Neural cell (in vitro differentiated cells): ENCODE data around the gene RNF227. TPM values are rescaled to one million over a fixed set of nuclear protein-coding genes. Genes with fewer than 3 reads are reported as not detected.

Source experiments
- H2AFZ ChIP-seq: fragments of 200-600, 300-800 bp; sonication (generic), shearing (Covaris generic); 2 replicates; pipeline ENCODE4 v1.6.0; 2014; ENCODE audit warnings: low read depth, mild to moderate bottlenecking, antibody characterized with exemption, low read length, moderate library complexity
- H3F3A ChIP-seq: fragments of 200-600 bp; shearing (Covaris generic); 2 replicates; pipeline ENCODE4 v1.6.1; 2016; ENCODE audit warnings: mild to moderate bottlenecking, moderate library complexity, mixed read lengths, antibody characterized with exemption, low read length; ENCODE audit not compliant: insufficient read depth, poor library complexity, severe bottlenecking
- H3K27ac ChIP-seq: fragments of 200-600, 300-800 bp; sonication (generic), shearing (Covaris generic); 2 replicates; pipeline ENCODE4 v1.5.1; 2014; ENCODE audit warnings: mild to moderate bottlenecking, low read length, moderate library complexity
- H3K27me3 ChIP-seq: fragments of 300-800, 200-600 bp; sonication (generic), shearing (Covaris generic); 2 replicates; pipeline ENCODE4 v1.6.0; 2014; ENCODE audit warnings: mild to moderate bottlenecking, low read depth, low read length, moderate library complexity; ENCODE audit not compliant: insufficient read depth
- H3K36me3 ChIP-seq: fragments of 300-800, 200-600 bp; sonication (generic), shearing (Covaris generic); 2 replicates; pipeline ENCODE4 v1.5.1; 2014; ENCODE audit warnings: mild to moderate bottlenecking, antibody characterized with exemption, low read length, moderate library complexity; ENCODE audit not compliant: insufficient read depth
- H3K4me2 ChIP-seq: fragments of 300-800, 200-600 bp; sonication (generic), shearing (Covaris generic); 2 replicates; pipeline ENCODE4 v1.6.0; 2014; ENCODE audit warnings: mild to moderate bottlenecking, low read length
- H3K4me3 ChIP-seq: fragments of 300-800, 200-600 bp; sonication (generic), shearing (Covaris generic); 2 replicates; pipeline ENCODE4 v1.5.1; 2014; ENCODE audit warnings: mild to moderate bottlenecking, low read length, moderate library complexity
- H3K79me2 ChIP-seq: fragments of 200-600 bp; shearing (Covaris generic); replicated peaks from 2 replicates; pipeline ENCODE4 v1.6.0; 2014; ENCODE audit warnings: mild to moderate bottlenecking, low read length, moderate library complexity; ENCODE audit not compliant: insufficient read depth
- H3K9ac ChIP-seq: fragments of 300-800, 200-600 bp; sonication (generic), shearing (Covaris generic); 2 replicates; pipeline ENCODE4 v1.6.1; 2016; ENCODE audit warnings: mild to moderate bottlenecking, low read length, mixed read lengths
- H3K9me2 ChIP-seq: fragments of 200-600 bp; shearing (Covaris generic); 2 replicates; pipeline ENCODE4 v1.6.1; 2016; ENCODE audit warnings: mild to moderate bottlenecking, low read length, mixed read lengths; ENCODE audit not compliant: insufficient read depth
- H3K9me3 ChIP-seq: fragments of 200-600, 300-800 bp; sonication (generic), shearing (Covaris generic); 2 replicates; pipeline ENCODE4 v1.6.1; 2016; ENCODE audit warnings: mild to moderate bottlenecking, mixed run types, low read length, moderate library complexity, mixed read lengths
- H4K20me1 ChIP-seq: fragments of 200-600 bp; shearing (Covaris generic); 2 replicates; pipeline ENCODE4 v1.6.1; 2016; ENCODE audit warnings: mild to moderate bottlenecking, mixed run types; ENCODE audit not compliant: insufficient read depth
- EP300 ChIP-seq: fragments of 450-650 bp; conservative IDR thresholded peaks from 2 replicates; pipeline ENCODE4 v1.6.1; 2014; ENCODE audit warnings: antibody characterized with exemption, mild to moderate bottlenecking, moderate library complexity; ENCODE audit not compliant: poor library complexity, severe bottlenecking
- EZH2 ChIP-seq: fragments of 200-600, 300-800 bp; shearing (Covaris generic), sonication (generic); IDR thresholded peaks from 2 replicates; pipeline ENCODE4 v1.6.1; 2014; ENCODE audit warnings: antibody characterized with exemption, low read length, borderline replicate concordance, mild to moderate bottlenecking; ENCODE audit not compliant: insufficient read depth, poor library complexity, severe bottlenecking
- MXI1 ChIP-seq: fragments of 450-650 bp; conservative IDR thresholded peaks from 2 replicates; pipeline ENCODE4 v1.6.1; 2014; ENCODE audit warnings: antibody characterized with exemption, mild to moderate bottlenecking; ENCODE audit not compliant: poor library complexity, severe bottlenecking
- POLR2AphosphoS5 ChIP-seq: IDR thresholded peaks from 2 replicates; pipeline ENCODE4 v1.6.1; 2012
- RAD21 ChIP-seq: fragments of 450-650 bp; conservative IDR thresholded peaks from 2 replicates; pipeline ENCODE4 v1.6.1; 2014; ENCODE audit warnings: antibody characterized with exemption, mild to moderate bottlenecking, moderate library complexity
- SMC3 ChIP-seq: fragments of 450-650 bp; conservative IDR thresholded peaks from 2 replicates; pipeline ENCODE4 v1.6.1; 2014; ENCODE audit warnings: antibody characterized with exemption, mild to moderate bottlenecking, moderate library complexity; ENCODE audit not compliant: poor library complexity
- TAF1 ChIP-seq: IDR thresholded peaks from 2 replicates; pipeline ENCODE4 v1.6.1; 2012; ENCODE audit warnings: low read depth
- polyA plus RNA-seq: library from polyadenylated mRNA; depleted of rRNA; stranded (reverse); fragments of >200 nt; gene quantifications from 2 replicates; pipeline ENCODE4 v1.2.3, GENCODE V29; 2014
- TF ChIP-seq, protein P1 (sequence below): IDR thresholded peaks from 2 replicates; pipeline ENCODE4 v1.6.1; 2012; ENCODE audit warnings: borderline replicate concordance
- TF ChIP-seq, protein P2 (sequence below): fragments of 450-650 bp; IDR thresholded peaks from 2 replicates; pipeline ENCODE4 v1.5.1; 2014; ENCODE audit warnings: antibody characterized with exemption, mild to moderate bottlenecking, moderate library complexity; ENCODE audit not compliant: poor library complexity, severe bottlenecking

RNF227 gene
- polyA plus RNA-seq, 1 donor from 2014 or later = 69.9 TPM

- Histone ChIP-seq H3K9ac (peak overlapping the region; percentile 100), H2AFZ (no peak overlapping the region), H3K4me2 (no peak overlapping the region), H3K27ac (peak overlapping the region; percentile 97), H3K9me2 (no peaks in the 10 kb centered on the region), H3K27me3 (no peaks in the 10 kb centered on the region), H3K4me3 (peak overlapping the region; percentile 58), H3K9me3 (no peaks in the 10 kb centered on the region), H3K36me3 (no peaks in the 10 kb centered on the region), H3F3A (peaks cover 5% of the 10 kb centered on the region), H4K20me1 (no peaks in the 10 kb centered on the region), H3K79me2 (peaks cover 30% of the 10 kb centered on the region)
- no peak for TF ChIP-seq TAF1
- TF ChIP-seq MXI1 = no peak
- TF ChIP-seq POLR2AphosphoS5 = no peak
- TF ChIP-seq EZH2 = no peak
- no peak for TF ChIP-seq EP300
- TF ChIP-seq, protein P1, sequence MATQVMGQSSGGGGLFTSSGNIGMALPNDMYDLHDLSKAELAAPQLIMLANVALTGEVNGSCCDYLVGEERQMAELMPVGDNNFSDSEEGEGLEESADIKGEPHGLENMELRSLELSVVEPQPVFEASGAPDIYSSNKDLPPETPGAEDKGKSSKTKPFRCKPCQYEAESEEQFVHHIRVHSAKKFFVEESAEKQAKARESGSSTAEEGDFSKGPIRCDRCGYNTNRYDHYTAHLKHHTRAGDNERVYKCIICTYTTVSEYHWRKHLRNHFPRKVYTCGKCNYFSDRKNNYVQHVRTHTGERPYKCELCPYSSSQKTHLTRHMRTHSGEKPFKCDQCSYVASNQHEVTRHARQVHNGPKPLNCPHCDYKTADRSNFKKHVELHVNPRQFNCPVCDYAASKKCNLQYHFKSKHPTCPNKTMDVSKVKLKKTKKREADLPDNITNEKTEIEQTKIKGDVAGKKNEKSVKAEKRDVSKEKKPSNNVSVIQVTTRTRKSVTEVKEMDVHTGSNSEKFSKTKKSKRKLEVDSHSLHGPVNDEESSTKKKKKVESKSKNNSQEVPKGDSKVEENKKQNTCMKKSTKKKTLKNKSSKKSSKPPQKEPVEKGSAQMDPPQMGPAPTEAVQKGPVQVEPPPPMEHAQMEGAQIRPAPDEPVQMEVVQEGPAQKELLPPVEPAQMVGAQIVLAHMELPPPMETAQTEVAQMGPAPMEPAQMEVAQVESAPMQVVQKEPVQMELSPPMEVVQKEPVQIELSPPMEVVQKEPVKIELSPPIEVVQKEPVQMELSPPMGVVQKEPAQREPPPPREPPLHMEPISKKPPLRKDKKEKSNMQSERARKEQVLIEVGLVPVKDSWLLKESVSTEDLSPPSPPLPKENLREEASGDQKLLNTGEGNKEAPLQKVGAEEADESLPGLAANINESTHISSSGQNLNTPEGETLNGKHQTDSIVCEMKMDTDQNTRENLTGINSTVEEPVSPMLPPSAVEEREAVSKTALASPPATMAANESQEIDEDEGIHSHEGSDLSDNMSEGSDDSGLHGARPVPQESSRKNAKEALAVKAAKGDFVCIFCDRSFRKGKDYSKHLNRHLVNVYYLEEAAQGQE = no peak
- no peak for TF ChIP-seq RAD21
- TF ChIP-seq SMC3 = no peak
- TF ChIP-seq, protein P2, sequence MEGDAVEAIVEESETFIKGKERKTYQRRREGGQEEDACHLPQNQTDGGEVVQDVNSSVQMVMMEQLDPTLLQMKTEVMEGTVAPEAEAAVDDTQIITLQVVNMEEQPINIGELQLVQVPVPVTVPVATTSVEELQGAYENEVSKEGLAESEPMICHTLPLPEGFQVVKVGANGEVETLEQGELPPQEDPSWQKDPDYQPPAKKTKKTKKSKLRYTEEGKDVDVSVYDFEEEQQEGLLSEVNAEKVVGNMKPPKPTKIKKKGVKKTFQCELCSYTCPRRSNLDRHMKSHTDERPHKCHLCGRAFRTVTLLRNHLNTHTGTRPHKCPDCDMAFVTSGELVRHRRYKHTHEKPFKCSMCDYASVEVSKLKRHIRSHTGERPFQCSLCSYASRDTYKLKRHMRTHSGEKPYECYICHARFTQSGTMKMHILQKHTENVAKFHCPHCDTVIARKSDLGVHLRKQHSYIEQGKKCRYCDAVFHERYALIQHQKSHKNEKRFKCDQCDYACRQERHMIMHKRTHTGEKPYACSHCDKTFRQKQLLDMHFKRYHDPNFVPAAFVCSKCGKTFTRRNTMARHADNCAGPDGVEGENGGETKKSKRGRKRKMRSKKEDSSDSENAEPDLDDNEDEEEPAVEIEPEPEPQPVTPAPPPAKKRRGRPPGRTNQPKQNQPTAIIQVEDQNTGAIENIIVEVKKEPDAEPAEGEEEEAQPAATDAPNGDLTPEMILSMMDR = no peak
These were observed 34.6 kb downstream of the RNF227 start for GRCh38 chr17:7881276-7882054.

DNA sequence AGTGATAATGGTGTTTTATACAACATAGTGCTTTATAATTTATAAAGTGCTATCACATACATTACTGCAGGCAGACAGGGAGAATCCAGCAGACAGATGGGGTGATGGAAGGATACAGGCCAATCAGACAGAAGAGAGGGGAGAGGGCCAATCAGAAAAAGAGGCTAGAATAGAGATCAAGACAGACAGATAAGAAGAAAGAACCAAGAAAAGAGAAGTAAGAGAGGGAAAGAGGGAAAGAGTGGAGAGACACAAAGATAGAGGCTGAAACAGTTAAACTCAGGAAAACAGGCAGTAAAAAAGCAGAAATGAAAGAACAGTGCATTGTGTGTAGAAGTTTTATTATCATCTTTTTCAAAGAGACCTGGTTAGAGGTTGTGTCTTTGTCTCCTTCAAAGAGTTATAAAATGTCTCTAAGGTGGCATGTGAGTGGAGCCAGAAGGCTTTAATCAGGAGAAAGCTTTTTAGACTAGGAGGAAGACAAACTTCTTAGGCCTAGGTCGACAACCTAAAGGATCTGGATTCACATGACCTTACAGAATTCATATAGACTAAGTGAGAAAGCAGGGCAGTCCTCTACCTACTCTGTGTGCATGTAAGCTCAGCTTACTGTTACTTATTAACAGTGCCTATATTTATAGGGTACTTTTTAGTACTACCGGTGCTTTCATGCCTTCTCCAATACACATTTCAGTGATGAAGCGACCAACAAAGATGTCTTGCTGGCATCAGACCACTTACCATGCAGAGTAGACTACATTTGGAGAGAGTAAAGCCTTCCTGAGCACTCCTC, 35.8 kb downstream of the RNF227 start:
- Histone ChIP-seq H3K9me3 (no peaks in the 10 kb centered on the region), H3K9ac (peak overlapping the region; percentile 100), H4K20me1 (no peaks in the 10 kb centered on the region), H3K4me3 (peak overlapping the region; percentile 56), H3K4me2 (peak overlapping the region; percentile 76), H3K79me2 (peaks cover 20% of the 10 kb centered on the region), H3K9me2 (no peaks in the 10 kb centered on the region), H2AFZ (peak overlapping the region; percentile 62), H3K27ac (peak overlapping the region; percentile 97), H3K27me3 (no peaks in the 10 kb centered on the region), H3K36me3 (no peaks in the 10 kb centered on the region), H3F3A (peaks cover 5% of the 10 kb centered on the region)
- TF ChIP-seq EP300 (peak; percentile 37), POLR2AphosphoS5 (peak; percentile 66), MXI1 (no peak), EZH2 (no peak), RAD21 (no peak), SMC3 (no peak), TAF1 (no peak)
- TF ChIP-seq, protein P2 = no peak
- TF ChIP-seq, protein P1 = peak; percentile 44
